GM19372 (cell line): ENCODE results near the gene LIG1.

Experiments
- ATAC-seq: cut with Tn5 transposase; IDR thresholded peaks from one replicate; pipeline ENCODE4 v1.9.1; 2021; ENCODE audit warnings: mild to moderate bottlenecking, low read depth, moderate library complexity; ENCODE audit not compliant: unreplicated experiment

Gene LIG1

GRCh38 chr19:48183356-48183755 lies 13.2 kb upstream of the LIG1 start:
- ATAC-seq: no peak

- ATAC-seq: no peak
Measured at GRCh38 chr19:48182434-48182833, 12.3 kb upstream of the LIG1 start.

- ATAC-seq: no peak
Measured at GRCh38 chr19:48181505-48181904, 11.4 kb upstream of the LIG1 start.

GRCh38 chr19:48176226-48176625 lies 6.1 kb upstream of the LIG1 start:
- ATAC-seq: no peak

- ATAC-seq: no peak
Measured at GRCh38 chr19:48175578-48175977, 5.4 kb upstream of the LIG1 start.

- no peak for ATAC-seq
Measured at GRCh38 chr19:48174445-48175030, 4.4 kb upstream of the LIG1 start.

- no peak for ATAC-seq
Measured at GRCh38 chr19:48171710-48172109, 1.6 kb upstream of the LIG1 start.

GRCh38 chr19:48170817-48171347 lies 738 bp upstream of the LIG1 start:
- ATAC-seq: no peak

GRCh38 chr19:48169578-48169938 lies 586 bp downstream of the LIG1 start:
- ATAC-seq: peak; percentile 28

GRCh38 chr19:48168689-48169088 lies 1.5 kb downstream of the LIG1 start:
- ATAC-seq: no peak

- no peak for ATAC-seq
Measured at GRCh38 chr19:48158210-48158790, 11.8 kb downstream of the LIG1 start.

- no peak for ATAC-seq
Measured at GRCh38 chr19:48154003-48154402, 16.1 kb downstream of the LIG1 start.

GRCh38 chr19:48152551-48152950 lies 17.6 kb downstream of the LIG1 start:
- ATAC-seq: no peak

GRCh38 chr19:48149430-48149829 lies 20.7 kb downstream of the LIG1 start:
- ATAC-seq: no peak

GRCh38 chr19:48148576-48148975 lies 21.6 kb downstream of the LIG1 start:
- no peak for ATAC-seq

GRCh38 chr19:48147597-48148175 lies 22.5 kb downstream of the LIG1 start:
- ATAC-seq: no peak

- no peak for ATAC-seq
Measured at GRCh38 chr19:48139053-48139452, 31.1 kb downstream of the LIG1 start.

GRCh38 chr19:48137411-48137810 lies 32.7 kb downstream of the LIG1 start:
- no peak for ATAC-seq

- ATAC-seq: no peak
Measured at GRCh38 chr19:48136547-48136946, 33.6 kb downstream of the LIG1 start.

- no peak for ATAC-seq
Measured at GRCh38 chr19:48135411-48135810, 34.7 kb downstream of the LIG1 start.

- ATAC-seq: no peak
Measured at GRCh38 chr19:48133094-48133493, 37.0 kb downstream of the LIG1 start.

- no peak for ATAC-seq
Measured at GRCh38 chr19:48127561-48127960, 42.6 kb downstream of the LIG1 start.
